HepG2 (cell line): ENCODE data around the gene ABHD1. TPM values are rescaled to one million over a fixed set of nuclear protein-coding genes. Genes with fewer than 3 reads are reported as not detected.
A peak's percentile ranks its signal among the peaks of the same experiment; 100 is the strongest.

Experiments
- BCL6 ChIP-seq: IDR thresholded peaks from 2 replicates; pipeline ENCODE4 v1.6.1; 2016; ENCODE audit warnings: missing genetic modification reagents, missing compliant biosample characterization
- HNF4A ChIP-seq: sonication (generic); formaldehyde crosslinking; IDR thresholded peaks from 2 replicates; pipeline ENCODE4 v1.4.0; 2020; ENCODE audit warnings: missing genetic modification reagents
- KMT2A ChIP-seq: sonication (generic); formaldehyde crosslinking; IDR thresholded peaks from 2 replicates; pipeline ENCODE4 v1.4.0; 2020; ENCODE audit warnings: missing genetic modification reagents
- RBM22 ChIP-seq: fragments of 200-400 bp; formaldehyde crosslinking; optimal IDR thresholded peaks from 2 replicates; pipeline ENCODE3; 2017; ENCODE audit warnings: mild to moderate bottlenecking, low read length, moderate library complexity
- THAP11 ChIP-seq: IDR thresholded peaks from 2 replicates; pipeline ENCODE4 v1.6.1; 2016; ENCODE audit warnings: missing biosample characterization, missing genetic modification reagents
- ZBTB7A ChIP-seq: sonication (generic); formaldehyde crosslinking; IDR thresholded peaks from 2 replicates; pipeline ENCODE4 v1.8.0; 2022; ENCODE audit warnings: mild to moderate bottlenecking, missing genetic modification reagents
- ZNF136 ChIP-seq: sonication (generic); formaldehyde crosslinking; IDR thresholded peaks from 2 replicates; pipeline ENCODE4 v1.8.1; 2022; ENCODE audit warnings: low read depth, mild to moderate bottlenecking, moderate library complexity, missing genetic modification reagents
- polyA plus RNA-seq, 8 experiments: library from polyadenylated mRNA; depleted of rRNA in 3 of 8; stranded (reverse) in 7 of 8; unstranded in 1 of 8; fragments of >200 nt; fragmentation: Illumina TruSeq in 4 of 8; extraction: Trizol in 4 of 8; gene quantifications; 2 replicates each; pipeline versions ENCODE4 v1.2.1 to v1.2.3, GENCODE V29; 2011 to 2016; ENCODE audit warnings: low read depth in 4 of 8, missing spikeins in 1 of 8, mixed read lengths in 1 of 8; ENCODE audit not compliant: insufficient read depth in 1 of 8
- total RNA-seq, 5 experiments: library from RNA; depleted of rRNA; stranded (reverse); fragments of >200 nt; fragmentation: Illumina TruSeq; extraction: Trizol; gene quantifications; 2 replicates each; pipeline ENCODE4 v1.2.3, GENCODE V29; 2016; ENCODE audit warnings: low read depth in 1 of 5
- TF ChIP-seq, protein P1 (sequence below): sonication (generic); formaldehyde crosslinking; IDR thresholded peaks from one replicate; pipeline ENCODE4 v1.5.1; 2020; ENCODE audit warnings: mild to moderate bottlenecking, missing genetic modification reagents; ENCODE audit errors: not compliant biosample characterization
- TF ChIP-seq, protein P2 (sequence below): sonication (generic); formaldehyde crosslinking; conservative IDR thresholded peaks from 2 replicates; pipeline ENCODE4 v1.8.0; 2022; ENCODE audit warnings: mild to moderate bottlenecking, moderate library complexity, missing genetic modification reagents
- TF ChIP-seq, protein P3 (sequence below): sonication (generic); formaldehyde crosslinking; IDR thresholded peaks from 2 replicates; pipeline ENCODE4 v1.4.0; 2020; ENCODE audit warnings: mild to moderate bottlenecking, missing genetic modification reagents

Gene ABHD1
- total and polyA plus RNA-seq, 2 of the 13 experiments (the other 11 are each of a cell fraction or from before 2014, with no cell fraction given) = 0.04 to 0.81 TPM

DNA sequence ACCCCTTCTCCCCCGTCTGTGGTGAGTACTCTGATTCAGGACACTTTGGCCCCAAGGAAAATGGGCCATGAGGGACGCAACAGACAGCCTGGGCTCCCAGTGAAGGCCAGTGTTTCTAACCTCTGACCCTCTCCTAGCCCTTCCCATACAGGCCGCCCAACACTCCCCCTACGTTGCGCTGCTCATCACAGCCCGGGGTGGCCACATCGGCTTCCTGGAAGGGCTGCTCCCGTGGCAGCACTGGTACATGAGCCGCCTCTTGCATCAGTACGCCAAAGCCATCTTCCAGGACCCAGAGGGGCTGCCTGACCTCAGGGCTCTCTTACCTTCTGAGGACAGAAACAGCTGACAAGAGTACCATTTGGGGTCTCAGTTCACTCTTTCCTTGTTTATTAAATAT, 6.8 kb downstream of the ABHD1 start (continued):
- TF ChIP-seq, protein P1, sequence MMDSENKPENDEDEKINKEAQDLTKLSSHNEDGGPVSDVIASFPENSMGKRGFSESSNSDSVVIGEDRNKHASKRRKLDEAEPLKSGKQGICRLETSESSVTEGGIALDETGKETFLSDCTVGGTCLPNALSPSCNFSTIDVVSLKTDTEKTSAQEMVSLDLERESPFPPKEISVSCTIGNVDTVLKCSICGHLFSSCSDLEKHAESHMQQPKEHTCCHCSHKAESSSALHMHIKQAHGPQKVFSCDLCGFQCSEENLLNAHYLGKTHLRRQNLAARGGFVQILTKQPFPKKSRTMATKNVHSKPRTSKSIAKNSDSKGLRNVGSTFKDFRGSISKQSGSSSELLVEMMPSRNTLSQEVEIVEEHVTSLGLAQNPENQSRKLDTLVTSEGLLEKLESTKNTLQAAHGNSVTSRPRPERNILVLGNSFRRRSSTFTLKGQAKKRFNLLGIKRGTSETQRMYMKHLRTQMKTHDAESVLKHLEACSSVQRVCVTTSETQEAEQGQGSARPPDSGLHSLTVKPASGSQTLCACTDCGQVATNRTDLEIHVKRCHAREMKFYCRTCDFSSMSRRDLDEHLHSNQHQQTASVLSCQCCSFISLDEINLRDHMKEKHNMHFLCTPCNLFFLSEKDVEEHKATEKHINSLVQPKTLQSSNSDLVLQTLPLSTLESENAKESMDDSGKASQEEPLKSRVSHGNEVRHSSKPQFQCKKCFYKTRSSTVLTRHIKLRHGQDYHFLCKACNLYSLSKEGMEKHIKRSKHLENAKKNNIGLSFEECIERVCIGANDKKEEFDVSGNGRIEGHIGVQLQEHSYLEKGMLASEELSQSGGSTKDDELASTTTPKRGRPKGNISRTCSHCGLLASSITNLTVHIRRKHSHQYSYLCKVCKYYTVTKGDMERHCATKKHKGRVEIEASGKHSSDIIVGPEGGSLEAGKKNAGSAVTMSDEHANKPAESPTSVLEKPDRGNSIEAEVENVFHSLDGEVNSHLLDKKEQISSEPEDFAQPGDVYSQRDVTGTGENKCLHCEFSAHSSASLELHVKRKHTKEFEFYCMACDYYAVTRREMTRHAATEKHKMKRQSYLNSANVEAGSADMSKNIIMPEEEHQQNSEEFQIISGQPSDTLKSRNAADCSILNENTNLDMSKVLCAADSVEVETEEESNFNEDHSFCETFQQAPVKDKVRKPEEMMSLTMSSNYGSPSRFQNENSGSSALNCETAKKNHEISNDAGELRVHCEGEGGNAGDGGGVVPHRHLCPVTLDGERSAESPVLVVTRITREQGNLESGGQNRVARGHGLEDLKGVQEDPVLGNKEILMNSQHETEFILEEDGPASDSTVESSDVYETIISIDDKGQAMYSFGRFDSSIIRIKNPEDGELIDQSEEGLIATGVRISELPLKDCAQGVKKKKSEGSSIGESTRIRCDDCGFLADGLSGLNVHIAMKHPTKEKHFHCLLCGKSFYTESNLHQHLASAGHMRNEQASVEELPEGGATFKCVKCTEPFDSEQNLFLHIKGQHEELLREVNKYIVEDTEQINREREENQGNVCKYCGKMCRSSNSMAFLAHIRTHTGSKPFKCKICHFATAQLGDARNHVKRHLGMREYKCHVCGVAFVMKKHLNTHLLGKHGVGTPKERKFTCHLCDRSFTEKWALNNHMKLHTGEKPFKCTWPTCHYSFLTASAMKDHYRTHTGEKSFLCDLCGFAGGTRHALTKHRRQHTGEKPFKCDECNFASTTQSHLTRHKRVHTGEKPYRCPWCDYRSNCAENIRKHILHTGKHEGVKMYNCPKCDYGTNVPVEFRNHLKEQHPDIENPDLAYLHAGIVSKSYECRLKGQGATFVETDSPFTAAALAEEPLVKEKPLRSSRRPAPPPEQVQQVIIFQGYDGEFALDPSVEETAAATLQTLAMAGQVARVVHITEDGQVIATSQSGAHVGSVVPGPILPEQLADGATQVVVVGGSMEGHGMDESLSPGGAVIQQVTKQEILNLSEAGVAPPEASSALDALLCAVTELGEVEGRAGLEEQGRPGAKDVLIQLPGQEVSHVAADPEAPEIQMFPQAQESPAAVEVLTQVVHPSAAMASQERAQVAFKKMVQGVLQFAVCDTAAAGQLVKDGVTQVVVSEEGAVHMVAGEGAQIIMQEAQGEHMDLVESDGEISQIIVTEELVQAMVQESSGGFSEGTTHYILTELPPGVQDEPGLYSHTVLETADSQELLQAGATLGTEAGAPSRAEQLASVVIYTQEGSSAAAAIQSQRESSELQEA = no peak
- TF ChIP-seq ZNF136 (CRISPR knock-in tag) = no peak
- TF ChIP-seq KMT2A (CRISPR knock-in tag) = no peak
- no peak for TF ChIP-seq ZBTB7A (CRISPR knock-in tag)
- TF ChIP-seq RBM22 = peak; percentile 57
- TF ChIP-seq, protein P2, sequence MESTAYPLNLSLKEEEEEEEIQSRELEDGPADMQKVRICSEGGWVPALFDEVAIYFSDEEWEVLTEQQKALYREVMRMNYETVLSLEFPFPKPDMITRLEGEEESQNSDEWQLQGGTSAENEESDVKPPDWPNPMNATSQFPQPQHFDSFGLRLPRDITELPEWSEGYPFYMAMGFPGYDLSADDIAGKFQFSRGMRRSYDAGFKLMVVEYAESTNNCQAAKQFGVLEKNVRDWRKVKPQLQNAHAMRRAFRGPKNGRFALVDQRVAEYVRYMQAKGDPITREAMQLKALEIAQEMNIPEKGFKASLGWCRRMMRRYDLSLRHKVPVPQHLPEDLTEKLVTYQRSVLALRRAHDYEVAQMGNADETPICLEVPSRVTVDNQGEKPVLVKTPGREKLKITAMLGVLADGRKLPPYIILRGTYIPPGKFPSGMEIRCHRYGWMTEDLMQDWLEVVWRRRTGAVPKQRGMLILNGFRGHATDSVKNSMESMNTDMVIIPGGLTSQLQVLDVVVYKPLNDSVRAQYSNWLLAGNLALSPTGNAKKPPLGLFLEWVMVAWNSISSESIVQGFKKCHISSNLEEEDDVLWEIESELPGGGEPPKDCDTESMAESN (CRISPR knock-in tag) = no peak
- TF ChIP-seq, protein P3, sequence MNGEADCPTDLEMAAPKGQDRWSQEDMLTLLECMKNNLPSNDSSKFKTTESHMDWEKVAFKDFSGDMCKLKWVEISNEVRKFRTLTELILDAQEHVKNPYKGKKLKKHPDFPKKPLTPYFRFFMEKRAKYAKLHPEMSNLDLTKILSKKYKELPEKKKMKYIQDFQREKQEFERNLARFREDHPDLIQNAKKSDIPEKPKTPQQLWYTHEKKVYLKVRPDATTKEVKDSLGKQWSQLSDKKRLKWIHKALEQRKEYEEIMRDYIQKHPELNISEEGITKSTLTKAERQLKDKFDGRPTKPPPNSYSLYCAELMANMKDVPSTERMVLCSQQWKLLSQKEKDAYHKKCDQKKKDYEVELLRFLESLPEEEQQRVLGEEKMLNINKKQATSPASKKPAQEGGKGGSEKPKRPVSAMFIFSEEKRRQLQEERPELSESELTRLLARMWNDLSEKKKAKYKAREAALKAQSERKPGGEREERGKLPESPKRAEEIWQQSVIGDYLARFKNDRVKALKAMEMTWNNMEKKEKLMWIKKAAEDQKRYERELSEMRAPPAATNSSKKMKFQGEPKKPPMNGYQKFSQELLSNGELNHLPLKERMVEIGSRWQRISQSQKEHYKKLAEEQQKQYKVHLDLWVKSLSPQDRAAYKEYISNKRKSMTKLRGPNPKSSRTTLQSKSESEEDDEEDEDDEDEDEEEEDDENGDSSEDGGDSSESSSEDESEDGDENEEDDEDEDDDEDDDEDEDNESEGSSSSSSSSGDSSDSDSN (CRISPR knock-in tag) = 0 out of 2 replicates have a peak, but pooled peaks have one; percentile 12
- TF ChIP-seq THAP11 (CRISPR knock-in tag) = no peak
- no peak for TF ChIP-seq BCL6 (CRISPR knock-in tag)
- no peak for TF ChIP-seq HNF4A
